NT2/D1 (cell line): ENCODE results near the gene GPR162.

ENCODE experiments used
- SUZ12 ChIP-seq: IDR thresholded peaks from 2 replicates; pipeline ENCODE4 v1.6.1; 2011; ENCODE audit not compliant: insufficient read length, insufficient read depth; ENCODE audit errors: extremely low read depth
- ZNF274 ChIP-seq: IDR thresholded peaks from 2 replicates; pipeline ENCODE4 v1.6.1; 2011; ENCODE audit warnings: mild to moderate bottlenecking, low read depth, low read length

- TF ChIP-seq ZNF274 (no peak), SUZ12 (no peak)
Observed at GRCh38 chr12:6827982-6828780, 6.6 kb downstream of the GPR162 start, which contains the start of gene P3H3.
